Liver (tissue), 9 donors: ENCODE data around the gene GPR150. TPM values are rescaled to one million over a fixed set of nuclear protein-coding genes. Genes with fewer than 3 reads are reported as not detected.

Source experiments
- DNase-seq: peaks from one replicate; pipeline ENCODE4 v3.0.0-alpha.2; 2017; ENCODE audit warnings: low spot score
- H3K27ac ChIP-seq, 2 donors: one replicate each; pipeline ENCODE4 v1.7.0; 2013; ENCODE audit warnings: inconsistent platforms in 2 of 2, low read length in 2 of 2, control low read depth in 1 of 2, low read depth in 1 of 2, mild to moderate bottlenecking in 1 of 2
- H3K27me3 ChIP-seq, 4 donors: one replicate each; pipeline versions ENCODE4 v1.6.1 to v1.7.0; 2013; ENCODE audit warnings: low read length in 3 of 4, inconsistent platforms in 1 of 4, mild to moderate bottlenecking in 1 of 4, moderate library complexity in 1 of 4; ENCODE audit not compliant: control insufficient read depth in 4 of 4, insufficient read depth in 4 of 4
- H3K36me3 ChIP-seq, 4 donors: one replicate each; pipeline versions ENCODE4 v1.6.1 to v1.7.0; 2013; ENCODE audit warnings: low read length in 3 of 4, mild to moderate bottlenecking in 3 of 4, low read depth in 1 of 4, moderate library complexity in 1 of 4; ENCODE audit not compliant: control insufficient read depth in 4 of 4, insufficient read depth in 3 of 4
- H3K4me1 ChIP-seq, 4 donors: one replicate each; pipeline versions ENCODE4 v1.6.1 to v1.7.0; 2013; ENCODE audit warnings: low read length in 3 of 4, mild to moderate bottlenecking in 3 of 4, moderate library complexity in 1 of 4; ENCODE audit not compliant: control insufficient read depth in 4 of 4, insufficient read depth in 4 of 4
- H3K4me3 ChIP-seq, 3 donors: one replicate each; pipeline versions ENCODE4 v1.6.1 to v1.7.0; 2013; ENCODE audit warnings: low read length in 3 of 3, control low read depth in 1 of 3, low read depth in 1 of 3, mild to moderate bottlenecking in 1 of 3
- H3K9ac ChIP-seq, 2 donors: one replicate each; pipeline ENCODE4 v1.7.0; 2013; ENCODE audit warnings: low read length in 2 of 2, mild to moderate bottlenecking in 2 of 2, moderate library complexity in 2 of 2, control low read depth in 1 of 2, low read depth in 1 of 2
- H3K9me3 ChIP-seq, 4 donors: one replicate each; pipeline versions ENCODE4 v1.6.1 to v1.7.0; 2013; ENCODE audit warnings: low read length in 3 of 4; ENCODE audit not compliant: control insufficient read depth in 4 of 4
- ATF3 ChIP-seq: IDR thresholded peaks from 2 replicates; pipeline ENCODE4 v1.6.1; 2016; ENCODE audit warnings: antibody characterized with exemption
- EGR1 ChIP-seq, 2 donors: IDR thresholded peaks; 2 replicates each; pipeline ENCODE4 v1.6.1; 2016 to 2018; ENCODE audit warnings: antibody characterized with exemption in 2 of 2, low read depth in 2 of 2
- FOXA1 ChIP-seq: IDR thresholded peaks from 2 replicates; pipeline ENCODE4 v1.6.1; 2016; ENCODE audit warnings: antibody characterized with exemption
- FOXA2 ChIP-seq: IDR thresholded peaks from 2 replicates; pipeline ENCODE4 v1.6.1; 2016; ENCODE audit warnings: antibody characterized with exemption
- GABPA ChIP-seq, 2 donors: IDR thresholded peaks in 1 of 2; conservative IDR thresholded peaks in 1 of 2; 2 replicates each; pipeline ENCODE4 v1.6.1; 2016; ENCODE audit warnings: antibody characterized with exemption in 2 of 2, mild to moderate bottlenecking in 1 of 2, moderate library complexity in 1 of 2
- HNF4A ChIP-seq, 2 donors: conservative IDR thresholded peaks; 2 replicates each; pipeline ENCODE4 v1.6.1; 2016; ENCODE audit warnings: antibody characterized with exemption in 2 of 2, mild to moderate bottlenecking in 2 of 2
- HNF4G ChIP-seq: IDR thresholded peaks from 2 replicates; pipeline ENCODE4 v1.6.1; 2016; ENCODE audit warnings: antibody characterized with exemption
- JUND ChIP-seq, 2 donors: IDR thresholded peaks; 2 replicates each; pipeline ENCODE4 v1.6.1; 2016; ENCODE audit warnings: antibody characterized with exemption in 2 of 2
- MAX ChIP-seq: IDR thresholded peaks from 2 replicates; pipeline ENCODE4 v1.6.1; 2016; ENCODE audit warnings: antibody characterized with exemption
- NR2F2 ChIP-seq: IDR thresholded peaks from 2 replicates; pipeline ENCODE4 v1.6.1; 2016; ENCODE audit warnings: antibody characterized with exemption
- RAD21 ChIP-seq, 2 donors: IDR thresholded peaks; 2 replicates each; pipeline ENCODE4 v1.6.1; 2016; ENCODE audit warnings: antibody characterized with exemption in 2 of 2, mild to moderate bottlenecking in 2 of 2
- RXRA ChIP-seq, 2 donors: IDR thresholded peaks; 2 replicates each; pipeline ENCODE4 v1.6.1; 2017 to 2018; ENCODE audit warnings: antibody characterized with exemption in 2 of 2, mild to moderate bottlenecking in 1 of 2
- SP1 ChIP-seq: IDR thresholded peaks from 2 replicates; pipeline ENCODE4 v1.6.1; 2018; ENCODE audit warnings: antibody characterized with exemption, mild to moderate bottlenecking
- TAF1 ChIP-seq: conservative IDR thresholded peaks from 2 replicates; pipeline ENCODE4 v1.6.1; 2016; ENCODE audit warnings: antibody characterized with exemption, mild to moderate bottlenecking
- YY1 ChIP-seq: IDR thresholded peaks from 2 replicates; pipeline ENCODE4 v1.6.1; 2016; ENCODE audit warnings: antibody characterized with exemption, mild to moderate bottlenecking
- ZBTB33 ChIP-seq: IDR thresholded peaks from 2 replicates; pipeline ENCODE4 v1.6.1; 2016; ENCODE audit warnings: antibody characterized with exemption
- WGBS: extraction: QIAGEN DNeasy Blood & Tissue Kit; methylation state at CpG from one replicate; pipeline ENCODE4 v1.1.7; 2013; 5-methylcytosine and 5-hydroxymethylcytosine counted together
- polyA plus RNA-seq, 2 donors: library from polyadenylated mRNA; stranded (reverse) in 1 of 2; unstranded in 1 of 2; fragments of 200-250 nt in 1 of 2; fragments of >200 nt in 1 of 2; fragmentation: Nextera tagmentation in 1 of 2; extraction: Ambion mirVana in 1 of 2; gene quantifications; one replicate each; pipeline versions ENCODE4 v1.2.1 to v1.2.3, GENCODE V29; 2013 to 2015
- total RNA-seq, 2 donors: library from RNA; depleted of rRNA; stranded (reverse); fragments of >200 nt; gene quantifications; one replicate each; pipeline ENCODE4 v1.2.3, GENCODE V29; 2014
- TF ChIP-seq, protein P1 (sequence below): fragments of 150-350 bp; IDR thresholded peaks from 2 replicates; pipeline ENCODE4 v1.5.1; 2017; ENCODE audit warnings: improper control_type of control experiment, low read depth, low read length; ENCODE audit not compliant: missing input control
- TF ChIP-seq, protein P2 (sequence below): IDR thresholded peaks from 2 replicates; pipeline ENCODE4 v1.6.1; 2016; ENCODE audit warnings: antibody characterized with exemption, mild to moderate bottlenecking
- donor health status: healthy.
- donor health status: healthy.
- donor health status: healthy.
- donor health status: healthy.
- donor health status: healthy.

GPR150 gene
- total and polyA plus RNA-seq, 4 donors = 0.07 to 0.17 (median 0.08) TPM; not detected in 1

- TF ChIP-seq SP1 (peak; percentile 97), GABPA (IDR thresholded peaks at IDR 0.05 in 1 of 2, conservative IDR thresholded peaks at IDR 0.05 in 1 of 2) (peak; percentile 57 to 86), YY1 (peak; percentile 81), TAF1 (peak; percentile 63), NR2F2 (no peak), RXRA (IDR thresholded peaks at IDR 0.05) (peak; percentile 41 to 67), HNF4A (conservative IDR thresholded peaks at IDR 0.05) (peak in 1 of 2 donors; percentile 53), ZBTB33 (peak; percentile 60), FOXA2 (peak; percentile 56), JUND (IDR thresholded peaks at IDR 0.05) (peak; percentile 48 to 64), EGR1 (IDR thresholded peaks at IDR 0.05; ENCODE audit: low read depth in 2 of 2) (peak; percentile 46 to 81), MAX (peak; percentile 34), RAD21 (IDR thresholded peaks at IDR 0.05) (peak in 1 of 2 donors; percentile 44), ATF3 (no peak), HNF4G (no peak), FOXA1 (no peak)
- TF ChIP-seq, protein P1, sequence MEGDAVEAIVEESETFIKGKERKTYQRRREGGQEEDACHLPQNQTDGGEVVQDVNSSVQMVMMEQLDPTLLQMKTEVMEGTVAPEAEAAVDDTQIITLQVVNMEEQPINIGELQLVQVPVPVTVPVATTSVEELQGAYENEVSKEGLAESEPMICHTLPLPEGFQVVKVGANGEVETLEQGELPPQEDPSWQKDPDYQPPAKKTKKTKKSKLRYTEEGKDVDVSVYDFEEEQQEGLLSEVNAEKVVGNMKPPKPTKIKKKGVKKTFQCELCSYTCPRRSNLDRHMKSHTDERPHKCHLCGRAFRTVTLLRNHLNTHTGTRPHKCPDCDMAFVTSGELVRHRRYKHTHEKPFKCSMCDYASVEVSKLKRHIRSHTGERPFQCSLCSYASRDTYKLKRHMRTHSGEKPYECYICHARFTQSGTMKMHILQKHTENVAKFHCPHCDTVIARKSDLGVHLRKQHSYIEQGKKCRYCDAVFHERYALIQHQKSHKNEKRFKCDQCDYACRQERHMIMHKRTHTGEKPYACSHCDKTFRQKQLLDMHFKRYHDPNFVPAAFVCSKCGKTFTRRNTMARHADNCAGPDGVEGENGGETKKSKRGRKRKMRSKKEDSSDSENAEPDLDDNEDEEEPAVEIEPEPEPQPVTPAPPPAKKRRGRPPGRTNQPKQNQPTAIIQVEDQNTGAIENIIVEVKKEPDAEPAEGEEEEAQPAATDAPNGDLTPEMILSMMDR = no peak
- TF ChIP-seq, protein P2, sequence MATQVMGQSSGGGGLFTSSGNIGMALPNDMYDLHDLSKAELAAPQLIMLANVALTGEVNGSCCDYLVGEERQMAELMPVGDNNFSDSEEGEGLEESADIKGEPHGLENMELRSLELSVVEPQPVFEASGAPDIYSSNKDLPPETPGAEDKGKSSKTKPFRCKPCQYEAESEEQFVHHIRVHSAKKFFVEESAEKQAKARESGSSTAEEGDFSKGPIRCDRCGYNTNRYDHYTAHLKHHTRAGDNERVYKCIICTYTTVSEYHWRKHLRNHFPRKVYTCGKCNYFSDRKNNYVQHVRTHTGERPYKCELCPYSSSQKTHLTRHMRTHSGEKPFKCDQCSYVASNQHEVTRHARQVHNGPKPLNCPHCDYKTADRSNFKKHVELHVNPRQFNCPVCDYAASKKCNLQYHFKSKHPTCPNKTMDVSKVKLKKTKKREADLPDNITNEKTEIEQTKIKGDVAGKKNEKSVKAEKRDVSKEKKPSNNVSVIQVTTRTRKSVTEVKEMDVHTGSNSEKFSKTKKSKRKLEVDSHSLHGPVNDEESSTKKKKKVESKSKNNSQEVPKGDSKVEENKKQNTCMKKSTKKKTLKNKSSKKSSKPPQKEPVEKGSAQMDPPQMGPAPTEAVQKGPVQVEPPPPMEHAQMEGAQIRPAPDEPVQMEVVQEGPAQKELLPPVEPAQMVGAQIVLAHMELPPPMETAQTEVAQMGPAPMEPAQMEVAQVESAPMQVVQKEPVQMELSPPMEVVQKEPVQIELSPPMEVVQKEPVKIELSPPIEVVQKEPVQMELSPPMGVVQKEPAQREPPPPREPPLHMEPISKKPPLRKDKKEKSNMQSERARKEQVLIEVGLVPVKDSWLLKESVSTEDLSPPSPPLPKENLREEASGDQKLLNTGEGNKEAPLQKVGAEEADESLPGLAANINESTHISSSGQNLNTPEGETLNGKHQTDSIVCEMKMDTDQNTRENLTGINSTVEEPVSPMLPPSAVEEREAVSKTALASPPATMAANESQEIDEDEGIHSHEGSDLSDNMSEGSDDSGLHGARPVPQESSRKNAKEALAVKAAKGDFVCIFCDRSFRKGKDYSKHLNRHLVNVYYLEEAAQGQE = peak; percentile 81
- no peaks in the 10 kb centered on the region for H3K27me3 ChIP-seq
- H3K9ac ChIP-seq = peak within 1 kb of the TSS; percentile 84 to 88
- H3K4me1 ChIP-seq = peaks cover 9 to 40% (median 26%) of the 10 kb centered on the region in 4 donors
- peak within 1 kb of the TSS; percentile 91 to 99 for H3K27ac ChIP-seq
- peak; percentile 98 for DNase-seq
- H3K9me3 ChIP-seq = no peaks in the 10 kb centered on the region
- WGBS = under 1% methylated on average over 60 of the region's 60 CpGs
- H3K36me3 ChIP-seq = no peaks in the 10 kb centered on the region
- peak within 1 kb of the TSS; percentile 16 to 70 (median 42) for H3K4me3 ChIP-seq
Observed at GRCh38 chr5:95646569-95647431, 26.9 kb downstream of the GPR150 start, which contains the start of gene RFESD. RFESD (plus strand) TSS chr5:95646777; CDS start chr5:95652272, 5,495 bp downstream.
